Measurements from ENCODE around the gene MASP1. TPM values are rescaled to one million over a fixed set of nuclear protein-coding genes. Genes with fewer than 3 reads are reported as not detected.

Gene MASP1
- total RNA-seq, 1 experiment from 2014 or later: 1.0 TPM

GRCh38 chr3:187286467-187287059 is 5.0 kb downstream of the MASP1 start:
- H3K9ac ChIP-seq (ENCODE audit: extremely low read depth, insufficient read length, low read length): no peak overlapping the region
- H4K20me1 ChIP-seq (ENCODE audit: control insufficient read depth, insufficient read depth, insufficient read length): no peaks in the 10 kb centered on the region
- H3K27ac ChIP-seq (ENCODE audit: insufficient read length, low read depth, low read length): no peak overlapping the region
- no peak overlapping the region for H3K4ac ChIP-seq (ENCODE audit: low read depth, low read length)
- no peak overlapping the region for H2BK15ac ChIP-seq (ENCODE audit: low read depth, low read length)
- H4K8ac ChIP-seq (replicated peaks; ENCODE audit: insufficient read length, low read depth, low read length): no peak overlapping the region
- H3K23ac ChIP-seq (ENCODE audit: insufficient read length, low read depth, low read length): no peak overlapping the region
- peaks cover 5% of the 10 kb centered on the region for H3K23me2 ChIP-seq (ENCODE audit: insufficient read length, low read depth, low read length, poor library complexity, severe bottlenecking)
- no peak overlapping the region for H2BK5ac ChIP-seq (ENCODE audit: insufficient read length, low read length)
- H3K4me2 ChIP-seq (ENCODE audit: insufficient read depth, insufficient read length, low read length): no peak overlapping the region
- no peaks in the 10 kb centered on the region for H3K27me3 ChIP-seq (ENCODE audit: insufficient read depth, low read length)
- H4K91ac ChIP-seq (ENCODE audit: insufficient read length, low read depth, low read length): no peak overlapping the region
- no peak overlapping the region for H2BK20ac ChIP-seq (ENCODE audit: low read depth, low read length, poor library complexity, severe bottlenecking)
- H3K14ac ChIP-seq (ENCODE audit: insufficient read depth, low read length): no peak overlapping the region
- no peaks in the 10 kb centered on the region for H3K9me3 ChIP-seq (ENCODE audit: control insufficient read depth, low read depth, low read length)
- H2AFZ ChIP-seq (ENCODE audit: low read length): no peak overlapping the region
- DNase-seq: no peak
- H4K5ac ChIP-seq (ENCODE audit: insufficient read length, low read depth, low read length): no peak overlapping the region
- no peak overlapping the region for H3K4me3 Mint-ChIP-seq
- no peak overlapping the region for H2AK5ac ChIP-seq (ENCODE audit: insufficient read length, low read length)
- H3K56ac ChIP-seq (ENCODE audit: insufficient read length, low read depth, low read length): no peak overlapping the region
- H3T11ph ChIP-seq (ENCODE audit: low read length): no peak overlapping the region
- H2BK120ac ChIP-seq (ENCODE audit: low read depth, low read length, poor library complexity, severe bottlenecking): no peak overlapping the region
- H3K4me1 Mint-ChIP-seq: peaks cover 18 to 27% of the 10 kb centered on the region in 2 experiments
- H3K79me2 ChIP-seq (ENCODE audit: insufficient read depth, low read length): no peaks in the 10 kb centered on the region
- TF ChIP-seq CTCF (conservative IDR thresholded peaks at IDR 0.05): no peak
- WGBS (ENCODE audit: extremely low coverage, insufficient read length, low lambda C conversion rate): no CpG with 5 or more reads among the region's 5 CpGs
- no peak overlapping the region for H3K27ac Mint-ChIP-seq
- H2BK12ac ChIP-seq (ENCODE audit: insufficient read length, low read depth, low read length): no peak overlapping the region
- no peaks in the 10 kb centered on the region for H3K9me3 Mint-ChIP-seq
- H3K18ac ChIP-seq (ENCODE audit: insufficient read length, low read depth, low read length): no peak overlapping the region
- H3K27me3 Mint-ChIP-seq (ENCODE audit: low read depth): peaks cover 17% of the 10 kb centered on the region
- peaks cover 7% of the 10 kb centered on the region; the same call in 1 of the 2 replicates for H3K4me1 ChIP-seq (ENCODE audit: insufficient read depth, low read length)
- H3K79me1 ChIP-seq (ENCODE audit: insufficient read depth, low read depth, low read length, poor library complexity, severe bottlenecking): no peaks in the 10 kb centered on the region
- peaks cover 0 to 3% (median 0%) of the 10 kb centered on the region in 3 experiments; a peak in 1 of 7 replicates for H3K36me3 Mint-ChIP-seq (ENCODE audit: insufficient read depth in 1 of 3, low read depth in 3 of 3)

Data from H9 (cell line).